Measurements from ENCODE around the gene MRS2.
"Not testable (repeated sequence)": the region's sequence is repeated elsewhere in the genome, so short reads cannot be mapped to it uniquely, and the experiment has no call there.

MRS2 gene, protein sequence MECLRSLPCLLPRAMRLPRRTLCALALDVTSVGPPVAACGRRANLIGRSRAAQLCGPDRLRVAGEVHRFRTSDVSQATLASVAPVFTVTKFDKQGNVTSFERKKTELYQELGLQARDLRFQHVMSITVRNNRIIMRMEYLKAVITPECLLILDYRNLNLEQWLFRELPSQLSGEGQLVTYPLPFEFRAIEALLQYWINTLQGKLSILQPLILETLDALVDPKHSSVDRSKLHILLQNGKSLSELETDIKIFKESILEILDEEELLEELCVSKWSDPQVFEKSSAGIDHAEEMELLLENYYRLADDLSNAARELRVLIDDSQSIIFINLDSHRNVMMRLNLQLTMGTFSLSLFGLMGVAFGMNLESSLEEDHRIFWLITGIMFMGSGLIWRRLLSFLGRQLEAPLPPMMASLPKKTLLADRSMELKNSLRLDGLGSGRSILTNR

DNA sequence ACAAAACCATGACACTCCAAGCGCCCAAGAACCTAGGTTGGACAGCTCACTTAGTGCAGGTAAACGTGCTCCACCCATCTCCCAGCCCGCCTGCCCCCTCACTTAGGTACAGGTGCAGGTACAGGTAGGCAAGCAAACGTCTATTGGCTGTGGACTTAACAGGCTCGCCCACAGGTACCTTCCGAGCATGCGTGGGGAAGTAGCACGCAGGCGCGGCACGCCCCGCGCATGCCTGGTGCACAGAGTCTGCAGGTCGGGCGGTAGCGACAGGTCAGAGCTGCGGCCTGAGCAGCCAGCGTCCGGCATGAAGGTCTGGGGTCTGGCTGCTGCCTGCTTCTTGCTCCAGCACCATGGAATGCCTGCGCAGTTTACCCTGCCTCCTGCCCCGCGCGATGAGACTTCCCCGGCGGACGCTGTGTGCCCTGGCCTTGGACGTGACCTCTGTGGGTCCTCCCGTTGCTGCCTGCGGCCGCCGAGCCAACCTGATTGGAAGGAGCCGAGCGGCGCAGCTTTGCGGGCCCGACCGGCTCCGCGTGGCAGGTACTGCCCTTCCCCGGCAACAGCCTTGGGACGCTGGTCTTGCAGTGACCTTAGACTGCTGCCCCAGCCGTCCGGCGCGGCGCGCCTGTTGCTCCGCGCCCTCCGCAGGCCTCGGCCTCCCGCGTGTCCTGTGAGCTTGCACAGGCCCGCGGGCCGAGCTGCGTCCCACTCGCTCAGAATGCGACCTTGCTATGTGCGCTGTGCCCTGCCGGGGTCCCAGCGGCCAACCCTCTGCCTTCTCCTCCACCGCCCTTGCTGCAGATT, at the start of gene MRS2:
MRS2 (plus strand) TSS at position 240 of the 804 bp plus-strand sequence; CDS start at position 351, 111 bp downstream.
- peak; percentile 49 for DNase-seq

DNA sequence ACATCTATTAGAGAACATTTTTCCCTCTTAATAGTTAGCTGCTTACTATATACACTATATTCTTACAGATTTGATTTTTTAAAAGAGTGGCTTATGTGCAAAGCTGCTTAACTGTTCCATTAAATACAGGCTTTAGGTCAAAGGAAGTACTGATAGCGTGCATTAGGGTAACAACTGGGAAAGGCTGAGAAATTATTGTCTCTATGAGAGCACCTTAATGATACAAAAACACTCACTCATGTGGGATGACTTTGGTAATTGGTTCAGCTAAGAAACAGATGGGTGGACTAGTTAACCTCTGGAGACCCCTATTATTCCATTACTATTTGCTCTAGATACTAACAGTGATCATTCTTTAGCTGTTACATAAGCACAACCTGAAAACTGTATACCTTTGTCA, 48.9 kb upstream of the MRS2 start:
- DNase-seq = no peak

DNA sequence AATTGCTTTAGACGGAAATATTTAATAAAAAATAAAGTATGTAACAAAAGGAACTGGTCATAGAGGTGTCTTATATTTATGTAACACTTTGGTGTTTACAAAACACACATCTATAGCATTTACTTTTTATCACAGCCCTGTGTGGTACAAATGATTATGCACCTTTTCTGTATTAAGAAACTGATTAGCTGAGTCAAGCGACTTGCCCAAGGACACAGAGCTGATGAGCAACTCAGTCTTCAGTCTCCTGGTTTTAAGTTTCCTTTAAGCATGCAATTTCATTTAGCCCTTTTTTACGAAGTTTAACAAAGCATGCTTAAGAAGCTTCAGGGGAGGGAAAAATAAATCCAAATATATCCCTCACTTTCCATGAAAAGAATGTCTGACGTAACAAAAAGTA, 47.3 kb upstream of the MRS2 start:
- DNase-seq = no peak

DNA sequence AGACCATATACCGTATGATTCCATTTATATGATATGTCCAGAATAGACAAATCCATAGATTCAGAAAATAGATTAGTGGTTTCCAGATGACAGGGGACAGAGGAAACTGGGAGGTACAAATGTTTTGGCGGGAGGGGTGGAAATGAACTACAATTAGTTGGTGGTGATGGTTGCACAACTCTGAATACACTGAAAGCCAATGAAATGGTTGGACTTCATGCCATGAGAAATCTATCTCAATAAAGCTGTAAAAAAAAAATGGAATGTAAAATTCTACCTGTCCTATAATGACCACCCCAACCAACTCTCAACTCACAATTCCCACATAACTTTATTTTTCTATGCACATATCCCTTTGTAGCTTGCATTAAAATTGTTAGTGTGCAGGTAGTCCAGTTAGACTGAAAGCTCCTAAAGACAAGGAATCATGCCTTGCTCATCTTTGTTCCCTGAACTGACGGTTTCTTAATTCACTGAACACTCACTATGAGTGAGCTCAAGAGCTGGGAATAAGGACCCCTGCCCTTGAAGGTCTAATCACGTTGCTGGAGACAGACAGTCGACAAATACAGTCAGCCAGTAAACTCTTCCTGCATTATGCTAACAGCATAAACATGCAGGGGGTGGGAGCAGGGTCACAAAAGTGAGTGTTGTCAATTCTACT, 46.3 kb upstream of the MRS2 start:
- DNase-seq = no peak

DNA sequence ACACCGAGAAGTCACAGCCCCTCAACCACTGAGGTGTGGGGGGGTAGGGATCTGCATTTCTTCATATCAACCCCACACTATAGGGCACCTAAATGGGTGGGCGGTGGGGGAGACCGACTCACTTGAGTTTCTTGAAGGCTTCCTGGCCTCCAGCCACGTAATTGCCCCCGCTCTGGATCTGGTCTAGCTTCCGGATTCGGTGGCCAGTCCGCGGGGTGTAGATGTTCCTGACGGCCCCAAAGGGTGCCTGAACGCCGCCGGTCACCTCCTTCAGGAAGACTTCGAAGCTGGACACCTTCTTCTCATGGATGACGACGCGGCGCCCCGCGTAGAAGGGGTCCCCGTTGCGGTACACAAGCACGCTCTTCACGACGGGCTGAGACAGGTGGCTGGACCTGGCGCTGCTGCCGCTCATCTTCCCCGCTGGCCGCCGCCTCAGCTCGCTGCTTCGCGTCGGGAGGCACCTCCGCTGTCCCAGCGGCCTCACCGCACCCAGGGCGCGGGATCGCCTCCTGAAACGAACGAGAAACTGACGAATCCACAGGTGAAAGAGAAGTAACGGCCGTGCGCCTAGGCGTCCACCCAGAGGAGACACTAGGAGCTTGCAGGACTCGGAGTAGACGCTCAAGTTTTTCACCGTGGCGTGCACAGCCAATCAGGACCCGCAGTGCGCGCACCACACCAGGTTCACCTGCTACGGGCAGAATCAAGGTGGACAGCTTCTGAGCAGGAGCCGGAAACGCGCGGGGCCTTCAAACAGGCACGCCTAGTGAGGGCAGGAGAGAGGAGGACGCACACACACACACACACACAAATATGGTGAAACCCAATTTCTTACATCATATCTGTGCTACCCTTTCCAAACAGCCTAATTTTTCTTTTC, 45.2 kb upstream of the MRS2 start, which contains the start of gene DCDC2:
DCDC2 (minus strand) TSS at position 724 of the 883 bp plus-strand sequence; CDS start at position 415, 309 bp downstream.
- DNase-seq = no peak

DNA sequence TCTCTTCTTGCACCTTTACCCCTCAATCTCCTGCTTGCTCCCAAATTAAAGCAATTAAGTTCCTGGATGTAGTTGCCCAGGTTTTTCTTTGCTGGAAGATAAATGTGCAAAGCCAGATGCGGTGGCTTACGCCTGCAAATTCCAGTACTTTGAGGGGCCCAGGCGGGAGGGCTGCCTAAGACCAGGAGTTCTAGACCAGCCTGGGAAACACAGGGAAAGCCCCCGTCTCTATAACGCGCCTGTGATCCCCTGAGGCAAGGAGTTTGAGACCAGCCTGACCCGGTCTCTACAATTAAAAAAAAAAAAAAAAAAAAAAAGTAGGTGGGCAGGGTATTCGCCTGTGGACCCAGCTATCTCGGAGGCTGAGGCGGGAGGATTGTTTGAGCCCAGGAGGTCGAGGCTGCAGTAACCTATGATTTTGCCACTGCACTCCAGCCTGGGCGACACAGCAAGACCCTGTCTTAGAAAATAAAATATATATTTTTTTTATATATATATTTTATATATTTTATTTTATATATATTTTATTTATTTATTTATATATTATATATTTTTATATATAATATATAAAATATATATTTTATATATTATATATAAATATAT, 44.4 kb upstream of the MRS2 start:
- no peak for DNase-seq

DNA sequence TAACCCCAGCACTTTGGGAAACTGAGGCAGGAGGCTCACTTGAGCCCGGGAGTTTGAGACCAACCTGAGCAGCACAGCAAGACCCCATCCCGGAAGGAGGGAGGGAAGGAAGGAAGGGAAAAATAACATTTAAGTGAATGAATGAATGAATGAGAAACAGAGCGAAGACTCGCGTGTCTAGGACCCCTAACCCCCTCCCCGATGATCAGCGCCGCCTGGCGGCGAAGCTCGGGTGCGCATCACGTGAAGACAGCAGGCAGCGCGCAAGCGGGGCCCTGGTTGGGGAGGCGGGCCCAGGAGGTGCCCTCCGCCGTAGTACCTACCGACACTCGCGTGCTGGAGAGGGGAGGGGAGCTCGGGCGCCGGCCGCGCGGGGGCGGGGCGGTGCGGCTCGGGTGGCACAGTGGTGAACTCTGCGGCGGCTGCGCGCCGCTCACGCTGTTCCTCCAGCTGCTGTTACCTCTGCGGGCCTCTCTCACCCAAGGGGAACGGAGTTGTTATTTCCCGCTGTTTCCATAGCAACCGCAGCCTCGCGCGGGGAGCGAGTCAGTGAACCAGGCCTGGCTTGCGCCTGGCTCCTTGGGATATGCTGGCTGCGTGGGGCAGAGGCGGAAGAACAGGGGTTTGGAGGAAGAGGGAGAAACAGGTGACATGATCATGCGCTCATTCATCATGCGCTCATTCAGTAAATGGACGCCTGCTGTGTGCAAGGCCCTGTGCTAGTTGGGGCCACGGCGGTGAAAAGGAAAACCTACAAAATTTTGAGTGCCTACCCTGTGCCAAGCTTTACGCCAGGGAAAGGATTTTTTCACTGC, 42.9 kb upstream of the MRS2 start:
- DNase-seq = peak; percentile 90

DNA sequence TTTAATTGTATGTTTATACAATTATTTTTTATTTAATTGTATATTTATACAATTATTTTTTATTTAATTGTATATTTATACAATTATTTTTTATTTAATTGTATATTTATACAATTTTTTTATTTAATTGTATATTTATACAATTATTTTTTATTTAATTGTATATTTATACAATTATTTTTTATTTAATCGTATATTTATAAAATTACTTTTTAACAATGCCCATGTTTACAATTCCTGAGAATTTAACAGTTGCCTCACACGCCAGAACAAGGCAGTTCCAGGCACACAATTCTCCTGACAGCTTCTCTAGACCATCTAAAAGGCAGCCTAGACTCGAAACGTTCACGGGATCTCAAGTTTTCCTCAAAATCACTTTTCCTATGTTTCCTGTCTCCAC, 40.4 kb upstream of the MRS2 start:
- DNase-seq = not testable (repeated sequence)

DNA sequence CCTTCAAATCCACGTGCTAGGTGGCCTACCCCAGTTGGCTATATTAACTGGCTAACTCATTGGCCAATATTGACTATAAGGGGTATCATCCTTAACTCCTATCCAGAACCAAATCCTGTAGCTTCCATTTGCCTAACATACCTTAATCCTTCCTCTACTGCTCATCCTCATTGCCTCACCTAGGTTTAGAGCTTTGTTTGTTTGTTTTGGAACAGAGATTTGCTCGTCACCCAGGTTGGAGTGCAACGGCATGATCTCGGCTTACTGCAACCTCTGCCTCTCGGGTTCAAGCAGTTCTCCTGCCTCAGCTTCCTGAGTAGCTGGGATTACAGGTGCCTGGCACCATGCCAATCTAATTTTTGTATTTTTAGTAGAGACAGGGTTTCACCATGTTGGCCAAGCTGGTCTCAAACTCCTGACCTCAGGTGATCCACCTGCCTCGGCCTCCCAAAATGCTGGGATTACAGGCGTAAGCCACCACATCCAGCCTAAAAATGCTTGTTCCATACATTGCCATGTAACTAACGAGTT, 37.6 kb upstream of the MRS2 start:
- not testable (repeated sequence) for DNase-seq

DNA sequence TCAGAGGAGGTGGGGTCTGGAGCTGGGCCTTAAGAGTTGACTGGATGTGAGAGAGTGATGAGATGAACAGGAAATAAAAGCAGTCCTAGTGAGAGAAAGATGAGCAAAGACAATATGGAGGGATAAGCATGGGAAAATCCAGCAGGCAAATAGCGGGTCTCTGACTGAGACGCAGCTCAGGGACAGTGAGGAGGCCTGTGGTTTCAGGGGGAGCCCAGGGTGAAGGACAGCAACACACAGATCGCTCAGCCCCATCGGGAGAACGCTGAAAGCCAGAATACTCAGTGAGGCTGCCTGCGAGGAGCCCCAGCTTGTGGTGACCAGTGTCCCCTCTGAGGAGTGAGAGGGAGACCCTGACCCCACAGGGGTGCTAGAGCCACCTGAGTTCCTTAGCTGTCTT, 28.1 kb upstream of the MRS2 start:
- no peak for DNase-seq

DNA sequence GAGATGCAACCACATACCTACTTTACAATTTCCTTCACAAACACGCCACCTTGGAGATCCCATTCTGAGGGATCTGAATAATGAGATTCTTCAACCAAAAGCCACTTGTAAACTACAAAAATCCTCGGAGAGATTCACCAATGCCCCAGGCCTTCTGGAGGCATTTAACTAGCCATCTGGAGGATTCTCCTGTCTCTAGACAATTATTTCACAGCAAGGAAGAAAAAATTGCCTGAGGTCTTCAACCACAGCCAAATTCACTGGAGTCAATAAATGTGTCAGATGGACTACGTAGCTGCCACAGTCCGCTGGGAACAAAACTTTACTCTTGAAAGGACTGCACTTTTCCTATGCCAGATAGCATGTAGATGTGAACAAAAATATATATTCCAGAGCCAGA, 25.9 kb upstream of the MRS2 start:
- DNase-seq = no peak

DNA sequence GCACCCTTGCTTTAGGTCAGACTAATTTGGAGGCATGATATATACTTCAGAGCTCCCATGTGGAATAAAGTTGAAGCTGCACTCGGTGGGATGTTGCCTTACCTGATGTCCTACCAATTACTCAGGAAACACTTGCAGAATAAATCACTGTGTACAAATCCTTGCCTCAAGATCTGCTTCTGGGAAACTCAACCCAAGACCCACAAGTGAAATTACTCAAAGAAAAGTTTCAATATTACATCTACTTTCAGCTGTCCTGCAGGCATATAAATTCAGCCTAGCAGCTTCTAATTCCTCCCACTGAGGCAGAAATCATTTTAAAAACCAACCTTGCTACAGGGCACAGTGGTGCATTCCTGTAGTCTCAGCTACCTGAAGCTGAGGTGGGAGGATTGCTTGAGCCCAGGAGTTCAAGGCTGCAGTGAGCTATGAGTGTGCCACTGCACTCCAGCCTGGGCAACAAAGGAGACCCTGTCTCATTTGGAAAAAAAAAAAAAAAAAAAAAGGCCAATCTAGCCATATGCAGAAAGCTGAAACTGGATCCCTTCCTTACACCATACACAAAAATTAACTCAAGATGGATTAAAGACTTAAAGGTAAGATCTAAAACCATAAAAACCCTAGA, 24.2 kb upstream of the MRS2 start:
- DNase-seq = no peak

DNA sequence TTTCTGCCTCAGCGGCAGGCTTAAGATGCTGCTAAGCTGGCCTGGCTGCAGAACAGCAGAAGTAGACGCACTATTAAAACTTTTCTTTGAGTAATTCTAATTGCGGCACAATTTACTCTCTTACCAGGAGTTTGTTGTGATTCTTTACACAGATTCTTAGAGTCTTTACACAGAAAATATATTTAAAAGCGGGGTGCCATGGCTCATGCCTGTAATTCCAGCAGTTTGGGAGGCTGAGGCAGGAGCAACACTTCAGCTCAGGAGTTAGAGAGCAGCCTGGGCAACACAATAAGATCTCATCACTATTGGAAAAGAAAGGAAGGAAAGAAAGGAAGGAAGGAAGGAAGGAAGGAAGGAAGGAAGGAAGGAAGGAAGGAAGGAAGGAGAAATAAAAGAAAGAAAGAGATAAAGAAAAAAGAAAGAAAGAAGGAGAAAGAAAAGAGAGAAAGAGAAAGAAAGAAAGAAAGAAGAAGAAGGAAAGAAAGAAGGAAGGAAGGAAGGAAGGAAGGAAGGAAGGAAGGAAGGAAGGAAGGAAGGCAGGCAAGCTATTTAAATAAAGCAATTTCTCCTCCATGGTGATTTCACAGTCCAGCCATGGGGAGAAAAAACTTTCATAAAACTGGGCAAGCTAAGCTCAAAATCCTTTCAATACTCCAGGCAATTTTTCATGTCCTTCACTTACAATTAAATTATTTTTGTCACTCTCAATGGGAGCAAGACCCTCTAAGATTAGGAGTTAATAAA, 21.1 kb upstream of the MRS2 start:
- no peak for DNase-seq

DNA sequence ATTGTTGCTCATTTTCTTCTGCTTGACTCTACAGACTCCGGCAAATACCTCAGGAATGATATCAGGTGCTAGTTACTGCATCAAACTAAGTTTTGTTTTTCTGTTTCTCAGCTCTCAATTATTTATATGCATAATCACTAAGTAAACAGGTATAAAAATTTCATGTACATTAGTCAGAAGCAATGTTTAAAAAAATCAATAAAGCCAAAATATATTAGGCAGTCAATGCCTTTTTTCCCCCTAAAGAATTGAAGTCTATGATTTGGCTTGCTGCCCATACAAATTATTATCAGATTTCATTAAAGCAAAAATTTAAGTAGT, 20.6 kb upstream of the MRS2 start:
- DNase-seq = no peak

DNA sequence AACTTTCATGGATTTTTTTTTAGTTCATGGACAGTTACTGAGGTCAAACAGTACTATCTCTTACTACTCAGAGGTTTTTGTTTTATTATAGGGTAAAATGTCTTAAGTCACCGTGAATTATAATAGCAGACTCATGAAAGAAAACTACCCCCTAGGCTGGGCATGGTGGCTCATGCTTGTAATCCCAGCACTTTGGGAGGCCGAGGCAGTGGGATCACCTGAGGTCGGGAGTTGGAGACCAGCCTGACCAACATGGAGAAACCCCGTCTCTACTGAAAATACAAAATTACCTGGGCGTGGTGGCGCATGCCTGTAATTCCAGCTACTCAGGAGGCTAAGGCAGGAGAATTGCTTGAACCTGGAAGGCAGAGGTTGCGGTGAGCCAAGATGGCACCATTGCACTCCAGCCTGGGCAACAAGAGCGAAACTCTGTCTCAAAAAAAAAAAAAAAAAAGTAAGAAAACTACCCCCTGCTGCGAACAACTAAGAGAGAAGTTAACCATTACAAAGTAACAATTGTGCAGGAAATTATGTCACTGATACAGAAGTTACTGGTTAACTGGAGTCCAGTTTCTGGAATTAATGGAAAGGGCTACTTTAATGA, 19.7 kb upstream of the MRS2 start:
- not testable (repeated sequence) for DNase-seq

DNA sequence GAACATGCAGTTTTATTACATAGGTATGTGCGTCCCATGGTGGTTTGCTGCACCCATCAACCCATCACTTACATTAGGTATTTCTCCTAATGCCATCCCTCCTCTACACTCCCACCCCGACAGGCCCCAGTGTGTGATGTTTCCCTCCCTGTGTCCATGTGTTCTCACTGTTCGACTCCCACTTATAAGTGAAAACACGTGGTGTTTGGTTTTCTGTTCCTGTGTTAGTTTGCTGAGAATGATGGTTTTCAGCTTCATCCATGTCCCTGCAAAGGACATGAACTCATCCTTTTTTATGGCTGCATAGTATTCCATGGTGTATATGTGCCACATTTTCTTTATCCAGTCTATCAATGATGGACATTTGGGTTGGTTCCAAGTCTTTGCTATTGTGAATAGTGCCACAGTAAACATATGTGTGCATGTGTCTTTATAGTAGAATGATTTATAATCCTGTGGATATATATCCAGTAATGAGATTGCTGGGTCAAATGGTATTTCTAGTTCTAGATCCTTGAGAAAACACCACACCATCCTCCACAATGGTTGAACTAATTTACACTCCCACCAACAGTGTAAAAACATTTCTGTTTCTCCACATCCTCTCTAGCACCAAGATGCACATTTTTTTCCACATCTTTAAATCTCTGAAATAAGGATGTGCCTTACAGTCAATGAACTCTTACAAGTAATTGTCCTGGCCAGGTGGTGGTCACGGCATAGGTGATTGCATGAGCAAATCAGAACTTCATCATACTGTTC, 18.2 kb upstream of the MRS2 start:
- not testable (repeated sequence) for DNase-seq

DNA sequence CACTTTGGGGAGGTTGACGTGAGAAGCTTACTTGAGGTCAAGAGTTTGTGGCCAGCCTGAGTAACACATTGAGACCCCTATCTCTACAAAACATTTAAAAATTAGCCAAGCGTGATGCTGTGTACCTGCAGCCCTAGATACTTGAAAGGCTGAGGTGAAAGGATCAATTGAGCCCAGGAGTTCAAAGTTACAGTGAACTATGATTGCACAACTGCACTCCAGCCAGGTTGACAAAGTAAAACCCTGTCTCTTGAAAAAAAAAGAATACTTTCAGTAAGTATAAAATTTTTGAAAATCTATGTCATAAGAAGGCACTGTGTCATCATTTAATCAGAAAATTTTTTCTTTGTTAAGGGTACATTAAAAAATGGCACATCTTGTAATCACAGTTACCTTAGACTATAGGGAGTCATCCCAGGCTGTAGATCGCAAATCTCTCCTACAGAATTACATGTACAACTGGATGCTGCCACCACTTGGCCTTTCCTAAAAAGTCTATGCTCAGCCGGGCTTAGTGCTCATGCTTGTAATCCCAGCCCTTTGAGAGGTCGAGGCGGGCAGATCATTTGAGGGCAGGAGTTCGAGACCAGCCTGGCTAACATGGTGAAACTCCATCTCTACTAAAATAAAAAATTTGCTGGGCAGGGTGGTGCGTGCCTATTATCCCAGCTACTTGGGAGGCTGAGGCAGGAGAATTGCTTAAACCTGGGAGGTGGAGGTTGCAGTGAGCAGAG, 17.0 kb upstream of the MRS2 start:
- DNase-seq = no peak

DNA sequence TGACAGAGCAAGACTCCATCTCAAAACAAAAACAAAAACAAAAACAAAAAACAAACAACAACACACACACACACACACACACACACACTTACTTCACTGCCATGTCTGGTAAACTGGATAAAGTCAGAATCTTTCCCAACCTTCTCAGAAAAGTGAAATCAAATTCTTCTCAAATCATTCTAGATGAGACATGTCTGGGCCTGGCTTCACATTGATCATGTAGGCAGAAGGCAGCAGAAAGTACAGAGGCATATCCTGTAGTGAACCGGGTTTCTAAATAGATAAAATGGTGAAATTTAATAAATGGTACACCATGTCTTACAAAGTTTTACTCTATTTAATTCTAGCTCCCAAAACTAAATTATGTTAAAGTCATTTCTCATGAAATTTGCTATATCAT, 14.9 kb upstream of the MRS2 start:
- DNase-seq = no peak
